ENCODE measurements around the gene PXDC1. TPM values are rescaled to one million over a fixed set of nuclear protein-coding genes. Genes with fewer than 3 reads are reported as not detected.
"Not testable (repeated sequence)": the region's sequence is repeated elsewhere in the genome, so short reads cannot be mapped to it uniquely, and the experiment has no call there.

Gene PXDC1
- polyA plus RNA-seq, 2 donors, result 10.0 to 13.1 TPM

DNA sequence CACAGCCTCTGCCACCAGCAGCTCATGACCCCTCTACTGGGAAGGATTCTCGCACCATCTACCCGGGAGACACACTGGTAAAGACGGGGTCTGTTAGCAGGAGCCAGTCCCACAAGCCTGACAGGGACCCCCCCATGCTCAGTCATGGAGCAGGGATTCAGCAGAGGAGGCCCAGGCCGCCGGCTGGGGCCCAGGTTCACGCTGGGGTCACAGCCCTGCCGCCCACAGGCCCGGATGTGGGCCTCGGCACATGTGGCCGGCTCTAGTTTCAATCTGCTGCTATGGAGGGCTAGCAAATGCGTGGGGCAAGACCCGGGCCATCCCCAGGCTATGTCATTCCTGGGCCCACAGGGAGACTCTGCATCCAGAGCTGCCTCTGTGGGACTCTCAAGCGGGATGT, 25.1 kb downstream of the PXDC1 start:
- H3K27me3 ChIP-seq (ENCODE audit: control insufficient read depth in 1 of 2, insufficient read depth in 2 of 2, low read length in 2 of 2), result no peaks in the 10 kb centered on the region
- no peak overlapping the region for H3K27ac ChIP-seq (ENCODE audit: low read depth in 2 of 2, low read length in 1 of 2)
- peaks cover 5 to 6% of the 10 kb centered on the region in 2 donors for H3K4me1 ChIP-seq (ENCODE audit: control insufficient read depth in 2 of 2, insufficient read depth in 2 of 2, low read length in 1 of 2)
- H3K4me3 ChIP-seq (ENCODE audit: low read depth in 1 of 2, low read length in 2 of 2), result no peak overlapping the region
- H3K36me3 ChIP-seq (ENCODE audit: control insufficient read depth in 2 of 2, insufficient read depth in 2 of 2, low read length in 1 of 2), result peaks cover 5 to 29% of the 10 kb centered on the region in 2 donors
- 80% methylated on average over 13 of the region's 13 CpGs for WGBS, 2 donors
- H3K9me3 ChIP-seq (ENCODE audit: control insufficient read depth in 2 of 2, insufficient read depth in 1 of 2, low read depth in 1 of 2, low read length in 1 of 2), result no peaks in the 10 kb centered on the region

DNA sequence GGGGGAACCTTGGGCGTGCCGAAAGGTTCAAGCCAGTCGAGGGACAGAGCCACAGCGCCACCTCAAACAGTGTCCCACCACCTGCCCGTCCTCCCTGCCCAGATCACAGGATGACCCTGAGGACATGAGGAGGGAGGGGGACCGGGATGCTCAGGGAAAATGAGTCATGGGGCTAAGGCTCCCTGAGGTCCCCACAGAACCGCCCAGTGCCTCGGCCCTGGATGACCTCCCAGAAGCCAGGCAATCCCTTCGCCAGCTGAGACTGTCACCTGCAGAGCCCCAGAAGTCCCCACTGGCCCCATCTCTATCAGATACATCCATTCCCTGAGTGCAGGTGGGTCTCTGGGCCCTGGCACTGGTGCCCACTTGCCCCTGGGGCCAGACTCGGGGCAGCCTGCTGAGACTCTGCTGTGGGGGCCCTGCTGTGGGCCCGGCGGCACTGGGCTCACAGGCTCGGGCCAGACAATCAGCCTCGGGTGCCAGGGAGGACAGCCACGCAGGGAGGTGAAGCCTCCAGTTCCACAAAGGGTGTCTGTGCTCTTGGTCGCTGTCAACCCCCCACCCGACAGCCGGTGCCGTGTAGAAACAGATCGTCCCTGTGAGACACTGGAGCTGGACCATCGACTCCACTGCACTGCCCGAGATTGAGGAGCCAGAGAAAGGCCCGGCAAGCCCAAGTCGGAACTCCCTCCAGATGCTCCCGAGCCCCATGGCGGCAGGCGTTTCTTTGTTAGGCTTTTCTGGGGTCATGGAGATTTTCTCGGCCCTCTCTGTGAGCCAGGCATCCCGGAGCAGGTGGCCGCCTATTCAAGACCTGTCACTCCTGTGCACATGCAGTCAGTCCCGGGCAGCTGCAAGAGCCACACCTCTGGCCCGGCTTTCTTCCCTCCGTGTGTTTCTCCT, 26.1 kb downstream of the PXDC1 start:
- Histone ChIP-seq H3K9me3 (ENCODE audit: control insufficient read depth in 2 of 2, insufficient read depth in 1 of 2, low read depth in 1 of 2, low read length in 1 of 2) (no peaks in the 10 kb centered on the region), H3K27ac (ENCODE audit: low read depth in 2 of 2, low read length in 1 of 2) (no peak overlapping the region), H3K4me3 (ENCODE audit: low read depth in 1 of 2, low read length in 2 of 2) (no peak overlapping the region), H3K36me3 (ENCODE audit: control insufficient read depth in 2 of 2, insufficient read depth in 2 of 2, low read length in 1 of 2) (peaks cover 5 to 29% of the 10 kb centered on the region in 2 donors), H3K27me3 (ENCODE audit: control insufficient read depth in 1 of 2, insufficient read depth in 2 of 2, low read length in 2 of 2) (no peaks in the 10 kb centered on the region), H3K4me1 (ENCODE audit: control insufficient read depth in 2 of 2, insufficient read depth in 2 of 2, low read length in 1 of 2) (peaks cover 5 to 6% of the 10 kb centered on the region in 2 donors)
- WGBS, 2 donors, result 87 to 91% methylated on average over 33 of the region's 33 CpGs

DNA sequence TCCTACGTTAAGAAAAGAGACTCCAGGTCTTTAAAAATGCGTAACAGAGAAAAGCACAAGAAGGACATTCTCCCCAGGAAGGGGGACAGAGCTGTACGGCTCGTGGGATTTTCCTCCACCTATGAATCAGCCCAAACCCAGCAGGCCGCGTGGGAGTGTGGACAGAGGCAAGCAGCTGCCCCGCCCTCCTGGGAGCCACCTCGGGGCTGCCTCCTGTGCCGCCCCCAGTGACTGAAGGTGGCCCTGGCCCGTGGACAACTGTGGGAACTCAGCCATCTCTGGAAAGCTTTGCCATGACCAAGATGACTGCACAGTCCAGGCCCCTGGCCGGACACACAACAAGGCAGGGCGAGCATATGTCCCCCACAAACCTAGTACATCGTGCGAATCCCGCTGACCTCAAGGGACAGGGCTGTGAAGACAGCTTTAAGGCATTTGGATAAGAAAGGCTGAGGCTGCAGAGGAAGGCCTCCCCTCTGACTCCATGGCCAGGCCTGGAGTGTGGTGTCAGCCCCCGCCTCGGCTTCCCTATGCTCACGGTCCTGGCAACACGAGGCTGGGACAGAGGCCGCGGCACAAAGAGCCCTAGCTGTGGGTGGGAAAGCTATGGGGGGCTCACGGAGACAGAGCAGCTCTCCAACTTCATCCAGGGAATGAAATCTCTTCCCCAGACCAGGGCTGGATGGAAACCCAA, 26.9 kb downstream of the PXDC1 start:
- H3K9me3 ChIP-seq (ENCODE audit: control insufficient read depth in 2 of 2, insufficient read depth in 1 of 2, low read depth in 1 of 2, low read length in 1 of 2), result no peaks in the 10 kb centered on the region
- no peak overlapping the region for H3K27ac ChIP-seq (ENCODE audit: low read depth in 2 of 2, low read length in 1 of 2)
- no peaks in the 10 kb centered on the region for H3K27me3 ChIP-seq (ENCODE audit: control insufficient read depth in 1 of 2, insufficient read depth in 2 of 2, low read length in 2 of 2)
- 73 to 75% methylated on average over 22 of the region's 22 CpGs for WGBS, 2 donors
- H3K36me3 ChIP-seq (ENCODE audit: control insufficient read depth in 2 of 2, insufficient read depth in 2 of 2, low read length in 1 of 2), result peaks cover 5 to 29% of the 10 kb centered on the region in 2 donors
- H3K4me1 ChIP-seq (ENCODE audit: control insufficient read depth in 2 of 2, insufficient read depth in 2 of 2, low read length in 1 of 2), result peaks cover 5 to 6% of the 10 kb centered on the region in 2 donors
- no peak overlapping the region for H3K4me3 ChIP-seq (ENCODE audit: low read depth in 1 of 2, low read length in 2 of 2)

DNA sequence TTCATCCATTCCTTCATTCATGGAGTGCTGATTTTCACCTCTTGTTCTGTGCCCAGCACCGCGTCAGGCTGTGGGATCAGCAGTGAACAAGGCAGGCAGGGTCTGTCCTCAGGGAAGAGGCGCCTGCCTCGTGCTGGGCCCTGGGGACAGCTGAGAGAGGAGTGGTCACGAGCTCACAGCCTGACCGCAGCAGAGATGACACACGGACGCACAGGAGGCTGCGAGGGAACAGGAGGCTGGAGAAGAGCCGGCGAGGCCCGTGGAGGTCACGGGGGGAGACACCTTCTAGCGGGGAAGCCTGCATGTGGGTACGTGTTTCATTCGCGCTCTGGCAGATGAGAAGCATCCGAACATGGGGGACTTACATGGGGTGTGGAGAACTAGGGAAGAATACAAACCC, 27.5 kb downstream of the PXDC1 start:
- Histone ChIP-seq H3K36me3 (ENCODE audit: control insufficient read depth in 2 of 2, insufficient read depth in 2 of 2, low read length in 1 of 2) (peaks cover 5 to 31% of the 10 kb centered on the region in 2 donors), H3K27me3 (ENCODE audit: control insufficient read depth in 1 of 2, insufficient read depth in 2 of 2, low read length in 2 of 2) (no peaks in the 10 kb centered on the region), H3K4me3 (ENCODE audit: low read depth in 1 of 2, low read length in 2 of 2) (no peak overlapping the region), H3K9me3 (ENCODE audit: control insufficient read depth in 2 of 2, insufficient read depth in 1 of 2, low read depth in 1 of 2, low read length in 1 of 2) (no peaks in the 10 kb centered on the region), H3K27ac (ENCODE audit: low read depth in 2 of 2, low read length in 1 of 2) (no peak overlapping the region), H3K4me1 (ENCODE audit: control insufficient read depth in 2 of 2, insufficient read depth in 2 of 2, low read length in 1 of 2) (peaks cover 5 to 6% of the 10 kb centered on the region in 2 donors)
- 86 to 89% methylated on average over 18 of the region's 18 CpGs for WGBS, 2 donors

DNA sequence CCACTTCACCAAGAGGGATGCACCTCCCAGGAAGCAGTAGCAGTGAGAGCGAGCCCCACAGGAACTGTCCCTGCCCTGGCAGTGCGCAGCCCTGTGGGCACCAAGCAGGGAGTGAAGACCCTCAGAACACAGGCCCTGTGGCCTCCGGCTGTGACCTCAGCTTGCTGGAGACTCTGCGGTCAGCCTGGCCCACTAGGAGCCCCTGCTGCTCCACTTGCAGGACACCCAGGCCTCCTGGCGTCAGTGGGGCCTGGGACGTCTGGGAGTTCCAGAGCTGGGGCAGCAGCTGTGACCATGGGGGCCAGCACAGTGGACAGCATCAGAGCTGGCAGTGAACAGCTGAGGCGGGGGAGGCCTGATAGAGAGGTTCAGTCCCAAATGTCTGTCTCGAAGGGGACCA, 28.3 kb downstream of the PXDC1 start:
- no peak overlapping the region for H3K27ac ChIP-seq (ENCODE audit: low read depth in 2 of 2, low read length in 1 of 2)

DNA sequence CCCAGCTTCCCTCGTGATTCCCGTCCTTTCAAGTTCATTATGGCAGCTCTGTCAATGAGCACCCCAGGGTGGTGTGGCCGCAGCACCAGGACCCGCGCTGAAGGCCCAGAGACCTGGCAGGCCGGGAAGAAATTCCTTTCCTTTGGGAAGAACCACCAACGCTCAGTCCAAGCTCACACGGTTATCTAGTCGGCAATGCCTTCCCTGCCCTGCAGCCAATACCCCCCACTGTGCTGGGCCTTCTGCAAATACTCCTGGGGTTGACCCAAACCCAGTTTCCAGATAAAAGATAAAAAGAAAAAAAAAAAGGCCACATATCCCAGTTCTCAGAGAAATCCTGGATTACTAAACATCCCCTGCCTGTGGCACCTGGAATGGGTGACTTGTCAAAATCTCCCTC, 28.7 kb downstream of the PXDC1 start:
- no peak overlapping the region for H3K27ac ChIP-seq (ENCODE audit: low read depth in 2 of 2, low read length in 1 of 2)
- WGBS, 2 donors, result 80 to 85% methylated on average over 9 of the region's 9 CpGs
- H3K4me3 ChIP-seq (ENCODE audit: low read depth in 1 of 2, low read length in 2 of 2), result no peak overlapping the region
- peaks cover 5 to 31% of the 10 kb centered on the region in 2 donors for H3K36me3 ChIP-seq (ENCODE audit: control insufficient read depth in 2 of 2, insufficient read depth in 2 of 2, low read length in 1 of 2)
- H3K4me1 ChIP-seq (ENCODE audit: control insufficient read depth in 2 of 2, insufficient read depth in 2 of 2, low read length in 1 of 2), result peaks cover 5 to 6% of the 10 kb centered on the region in 2 donors
- H3K27me3 ChIP-seq (ENCODE audit: control insufficient read depth in 1 of 2, insufficient read depth in 2 of 2, low read length in 2 of 2), result no peaks in the 10 kb centered on the region
- H3K9me3 ChIP-seq (ENCODE audit: control insufficient read depth in 2 of 2, insufficient read depth in 1 of 2, low read depth in 1 of 2, low read length in 1 of 2), result no peaks in the 10 kb centered on the region

More for the DNA sequence above, 28.3 kb downstream of the PXDC1 start:
- Histone ChIP-seq H3K4me3 (ENCODE audit: low read depth in 1 of 2, low read length in 2 of 2) (no peak overlapping the region), H3K9me3 (ENCODE audit: control insufficient read depth in 2 of 2, insufficient read depth in 1 of 2, low read depth in 1 of 2, low read length in 1 of 2) (no peaks in the 10 kb centered on the region), H3K4me1 (ENCODE audit: control insufficient read depth in 2 of 2, insufficient read depth in 2 of 2, low read length in 1 of 2) (peaks cover 5 to 6% of the 10 kb centered on the region in 2 donors), H3K27me3 (ENCODE audit: control insufficient read depth in 1 of 2, insufficient read depth in 2 of 2, low read length in 2 of 2) (no peaks in the 10 kb centered on the region), H3K36me3 (ENCODE audit: control insufficient read depth in 2 of 2, insufficient read depth in 2 of 2, low read length in 1 of 2) (peaks cover 5 to 31% of the 10 kb centered on the region in 2 donors)
- WGBS, 2 donors, result 92 to 94% methylated on average over 8 of the region's 8 CpGs

DNA sequence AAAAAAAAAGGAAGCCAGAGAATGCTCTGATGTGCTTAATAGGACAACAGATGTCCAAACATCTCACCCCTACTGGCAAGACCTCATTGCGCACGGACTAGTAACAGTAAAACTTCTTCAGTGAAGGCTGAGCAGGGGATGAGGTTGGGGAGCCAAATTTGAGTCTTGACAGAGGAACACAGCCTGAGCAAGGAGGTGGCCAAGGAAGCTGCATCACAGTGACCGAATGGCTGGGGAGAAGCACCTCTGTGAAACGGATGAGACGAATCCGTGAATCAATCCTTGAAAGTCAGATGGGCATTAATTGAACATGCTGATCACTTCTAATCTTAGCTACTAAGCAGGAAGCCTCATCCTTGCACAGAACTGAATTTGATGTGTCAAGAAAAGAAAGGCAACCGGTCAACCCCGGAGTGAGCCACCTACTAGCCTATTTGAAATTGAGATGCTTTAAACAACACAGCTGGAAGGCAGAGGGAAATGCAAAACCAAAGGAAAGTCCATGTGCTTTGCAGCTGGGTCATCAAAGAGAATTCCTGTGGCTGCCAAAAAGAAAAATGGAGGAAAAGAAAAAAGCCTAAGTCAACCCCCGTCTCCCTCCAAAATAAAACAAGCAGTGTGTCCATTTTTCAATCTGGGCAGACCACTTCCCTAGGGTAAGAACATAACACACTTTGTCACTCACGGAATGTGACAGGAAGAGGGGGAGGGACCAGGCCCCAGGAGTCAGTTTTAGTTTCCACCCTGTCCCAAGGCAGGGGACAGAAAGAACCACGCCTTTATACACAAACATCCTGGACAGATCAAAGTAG, 29.5 kb downstream of the PXDC1 start:
- Histone ChIP-seq H3K4me3 (ENCODE audit: low read depth in 1 of 2, low read length in 2 of 2) (no peak overlapping the region), H3K4me1 (ENCODE audit: control insufficient read depth in 2 of 2, insufficient read depth in 2 of 2, low read length in 1 of 2) (peaks cover 5% of the 10 kb centered on the region in 2 donors), H3K36me3 (ENCODE audit: control insufficient read depth in 2 of 2, insufficient read depth in 2 of 2, low read length in 1 of 2) (peaks cover 5 to 31% of the 10 kb centered on the region in 2 donors), H3K9me3 (ENCODE audit: control insufficient read depth in 2 of 2, insufficient read depth in 1 of 2, low read depth in 1 of 2, low read length in 1 of 2) (no peaks in the 10 kb centered on the region), H3K27me3 (ENCODE audit: control insufficient read depth in 1 of 2, insufficient read depth in 2 of 2, low read length in 2 of 2) (no peaks in the 10 kb centered on the region), H3K27ac (ENCODE audit: low read depth in 2 of 2, low read length in 1 of 2) (no peak overlapping the region)
- 66 to 67% methylated on average over 11 of the region's 11 CpGs for WGBS, 2 donors

DNA sequence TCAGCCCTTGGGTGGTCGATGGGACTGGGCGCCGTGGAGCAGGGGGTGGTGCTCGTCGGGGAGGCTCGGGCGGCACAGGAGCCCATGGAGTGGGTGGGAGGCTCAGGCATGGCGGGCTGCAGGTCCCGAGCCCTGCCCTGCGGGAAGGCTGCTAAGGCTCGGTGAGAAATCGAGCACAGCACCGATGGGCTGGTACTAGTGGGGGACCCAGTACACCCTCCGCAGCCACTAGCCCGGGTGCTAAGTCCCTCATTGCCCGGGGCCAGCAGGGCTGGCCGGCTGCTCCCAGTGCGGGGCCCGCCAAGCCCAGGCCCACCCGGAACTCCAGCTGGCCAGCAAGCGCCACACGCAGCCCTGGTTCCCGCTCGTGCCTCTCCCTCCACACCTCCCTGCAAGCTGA, 30.7 kb downstream of the PXDC1 start:
- H3K4me1 ChIP-seq (ENCODE audit: control insufficient read depth in 2 of 2, insufficient read depth in 2 of 2, low read length in 1 of 2); H3K27ac ChIP-seq (ENCODE audit: low read depth in 2 of 2, low read length in 1 of 2); H3K9me3 ChIP-seq (ENCODE audit: control insufficient read depth in 2 of 2, insufficient read depth in 1 of 2, low read depth in 1 of 2, low read length in 1 of 2); H3K27me3 ChIP-seq (ENCODE audit: control insufficient read depth in 1 of 2, insufficient read depth in 2 of 2, low read length in 2 of 2); H3K4me3 ChIP-seq (ENCODE audit: low read depth in 1 of 2, low read length in 2 of 2): not testable (repeated sequence)
- H3K36me3 ChIP-seq (ENCODE audit: control insufficient read depth in 2 of 2, insufficient read depth in 2 of 2, low read length in 1 of 2), result peaks cover 5 to 23% of the 10 kb centered on the region in 2 donors
- WGBS, 2 donors, result 96% methylated on average over 19 to 24 of the region's 24 CpGs
